ENCODE data around the gene DDAH1.

GRCh38 chr1:85444381-85444780, 20.6 kb downstream of the DDAH1 start:
- TF ChIP-seq CTCF (conservative IDR thresholded peaks at IDR 0.05; ENCODE audit: low read depth, low read length) (no peak), EZH2phosphoT487 (IDR thresholded peaks at IDR 0.05; ENCODE audit: borderline replicate concordance, low read length) (no peak)

All from PC-3 (cell line).